Activated CD8-positive, alpha-beta memory T cell treated with anti-CD3 and anti-CD28 coated beads for 48 hours (primary cell): ENCODE measurements around the gene RNF13.
"Not testable (repeated sequence)": the region's sequence is repeated elsewhere in the genome, so short reads cannot be mapped to it uniquely, and the experiment has no call there.

Experiments
- DNase-seq, 3 experiments: peaks; one replicate each; pipeline ENCODE4 v3.0.0-alpha.2; 2020; ENCODE audit warnings: low read depth in 2 of 3, low spot score in 2 of 3

Gene RNF13

DNA sequence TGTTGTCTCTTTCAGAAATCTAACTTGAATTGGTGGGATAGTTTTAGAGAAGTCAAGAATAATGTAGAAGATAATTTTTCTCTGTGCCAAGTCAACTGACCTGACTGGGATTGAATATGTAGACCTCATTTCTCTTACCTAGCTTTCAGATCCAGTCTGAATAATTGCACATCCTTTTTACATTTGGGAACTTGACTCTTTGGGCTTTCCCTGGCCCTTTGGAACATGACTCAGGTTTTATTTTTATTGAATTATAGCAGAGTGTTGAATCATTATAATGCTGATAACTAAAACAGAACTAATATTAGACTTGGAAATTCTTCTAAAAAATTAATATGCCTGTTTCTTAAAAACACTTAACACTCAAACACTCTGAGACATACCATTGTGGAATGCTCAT, 81.2 kb downstream of the RNF13 start:
- no peak for DNase-seq

DNA sequence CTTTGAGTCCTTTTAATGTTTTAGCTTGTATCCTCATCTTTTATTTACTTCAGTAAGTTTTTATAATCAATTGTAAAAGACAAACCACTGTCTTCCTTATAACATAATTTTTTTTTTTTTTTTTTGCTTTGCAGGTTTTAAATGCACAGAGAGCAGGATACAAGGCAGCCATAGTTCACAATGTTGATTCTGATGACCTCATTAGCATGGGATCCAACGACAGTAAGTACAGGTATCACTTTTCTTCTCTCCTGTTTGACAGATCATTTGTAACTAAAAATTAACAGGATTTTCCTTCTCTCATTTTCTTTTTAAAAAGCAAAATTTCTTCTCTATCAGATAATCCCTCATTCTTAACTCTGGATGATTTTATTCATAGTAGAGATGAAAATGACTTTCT, 82.3 kb downstream of the RNF13 start:
- no peak for DNase-seq

DNA sequence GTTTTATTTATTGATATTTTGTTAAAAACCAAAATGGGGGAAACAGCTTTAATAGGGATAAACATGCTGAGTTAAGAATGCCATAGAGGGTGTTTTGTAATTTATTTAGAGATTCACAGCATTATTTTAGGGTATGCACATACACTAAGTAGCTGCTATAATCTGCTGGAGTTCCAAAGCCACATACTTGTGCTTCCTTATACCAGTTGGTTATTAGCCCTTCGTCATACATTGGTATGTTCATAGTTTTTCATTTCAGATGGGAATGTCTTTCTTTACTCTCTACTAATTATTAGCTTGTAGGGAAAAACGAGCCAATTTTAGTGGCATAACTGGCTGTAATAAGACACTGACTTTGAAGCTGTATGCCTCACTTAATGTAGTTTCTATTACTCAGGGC, 82.8 kb downstream of the RNF13 start:
- no peak for DNase-seq

DNA sequence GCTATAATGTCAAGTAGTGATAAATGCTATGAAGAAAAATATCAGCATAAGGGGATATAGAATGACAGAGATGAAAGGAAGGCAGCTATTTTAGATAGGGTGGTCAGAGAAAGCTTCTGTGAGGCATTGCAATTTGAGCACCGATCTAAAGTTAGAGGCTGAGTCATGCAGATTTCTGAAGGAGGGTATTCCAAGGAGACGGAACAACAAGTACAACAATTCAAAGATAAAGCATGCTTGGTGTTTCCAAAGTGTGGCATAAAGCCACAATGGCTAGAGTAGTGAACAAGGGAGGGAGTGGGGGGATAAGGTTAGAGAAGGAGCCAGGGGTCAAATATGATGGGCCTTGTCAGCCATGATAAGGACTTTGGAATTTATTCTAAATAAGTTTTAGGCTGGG, 85.8 kb downstream of the RNF13 start:
- no peak for DNase-seq

DNA sequence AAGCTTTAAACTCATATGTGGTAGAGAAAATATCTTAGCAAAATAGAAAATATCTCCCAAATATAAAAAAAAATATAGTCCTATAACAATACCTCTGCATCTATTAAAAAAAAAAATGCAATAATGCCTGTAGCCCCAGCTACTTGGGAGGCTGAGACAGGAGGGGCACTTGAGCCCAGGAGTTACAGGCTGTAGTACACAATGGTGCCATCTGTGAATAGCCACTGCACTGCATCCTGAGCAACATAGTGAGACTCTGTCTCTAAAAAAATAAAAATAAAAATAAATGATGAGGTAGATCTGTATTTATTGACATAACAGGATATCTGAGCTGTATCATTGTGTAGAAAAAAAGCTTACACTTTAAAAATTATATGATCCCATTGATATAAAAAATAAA, 87.3 kb downstream of the RNF13 start:
- no peak for DNase-seq

DNA sequence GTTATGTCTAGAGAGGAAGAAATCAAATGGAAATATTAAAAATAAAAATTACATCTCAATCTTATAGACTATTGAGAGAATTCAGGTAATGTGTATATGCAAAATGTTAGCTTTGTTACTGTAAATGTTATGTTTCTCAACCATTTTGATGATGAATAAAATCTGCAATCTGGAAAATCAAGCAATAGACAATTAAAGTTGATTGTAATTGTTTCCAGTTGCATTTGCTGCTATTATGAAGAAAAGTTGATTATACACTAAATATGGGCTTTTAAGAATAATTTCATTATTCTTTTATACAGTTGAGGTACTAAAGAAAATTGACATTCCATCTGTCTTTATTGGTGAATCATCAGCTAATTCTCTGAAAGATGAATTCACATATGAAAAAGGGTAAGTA, 88.8 kb downstream of the RNF13 start:
- no peak for DNase-seq

DNA sequence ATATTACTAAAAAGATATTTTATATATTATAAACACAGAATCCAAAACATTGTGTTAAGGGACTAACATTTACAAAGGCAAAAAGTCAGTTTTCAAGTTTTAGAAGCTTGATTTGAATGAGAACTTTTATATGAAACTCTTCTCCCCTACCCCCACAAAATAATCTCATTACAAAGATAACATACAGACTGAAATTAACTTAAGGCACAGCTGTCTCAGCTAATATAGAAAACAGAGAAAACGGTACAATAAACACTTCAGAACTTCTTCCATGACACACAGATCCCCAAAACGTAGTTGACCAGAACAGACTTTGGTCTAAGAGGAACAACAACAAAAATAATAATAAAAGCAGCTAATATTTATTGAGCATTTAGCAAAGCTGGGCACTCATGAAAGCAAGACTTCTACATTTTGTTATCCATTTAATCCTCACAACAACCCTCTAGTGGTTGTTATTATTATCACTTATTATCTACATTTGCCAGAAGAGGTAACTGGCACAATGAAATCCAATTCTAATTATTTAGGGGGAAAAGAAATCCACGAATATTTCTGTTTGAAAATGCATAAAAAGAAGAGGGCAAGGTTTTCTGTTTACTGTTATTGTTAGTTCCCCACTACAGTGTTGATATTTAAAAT, 89.6 kb downstream of the RNF13 start:
- DNase-seq = no peak

DNA sequence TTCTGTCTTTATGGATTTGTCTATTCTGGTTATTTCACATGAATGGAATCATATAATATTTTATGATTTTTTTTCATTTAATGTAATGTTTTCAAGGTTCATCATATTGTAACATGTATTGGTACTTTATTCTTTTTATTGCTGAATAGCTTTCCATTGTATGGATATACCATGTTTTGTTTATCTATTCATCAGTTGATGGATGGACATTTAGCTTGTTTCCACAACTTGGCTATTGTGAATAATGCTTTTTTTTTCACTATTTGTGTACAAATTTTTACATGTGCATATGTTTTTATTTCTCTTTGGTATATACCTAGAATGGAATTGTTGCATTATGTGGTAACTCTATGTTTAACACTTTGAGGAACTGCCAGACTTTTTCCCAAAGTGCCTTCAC, 93.0 kb downstream of the RNF13 start:
- no peak for DNase-seq

DNA sequence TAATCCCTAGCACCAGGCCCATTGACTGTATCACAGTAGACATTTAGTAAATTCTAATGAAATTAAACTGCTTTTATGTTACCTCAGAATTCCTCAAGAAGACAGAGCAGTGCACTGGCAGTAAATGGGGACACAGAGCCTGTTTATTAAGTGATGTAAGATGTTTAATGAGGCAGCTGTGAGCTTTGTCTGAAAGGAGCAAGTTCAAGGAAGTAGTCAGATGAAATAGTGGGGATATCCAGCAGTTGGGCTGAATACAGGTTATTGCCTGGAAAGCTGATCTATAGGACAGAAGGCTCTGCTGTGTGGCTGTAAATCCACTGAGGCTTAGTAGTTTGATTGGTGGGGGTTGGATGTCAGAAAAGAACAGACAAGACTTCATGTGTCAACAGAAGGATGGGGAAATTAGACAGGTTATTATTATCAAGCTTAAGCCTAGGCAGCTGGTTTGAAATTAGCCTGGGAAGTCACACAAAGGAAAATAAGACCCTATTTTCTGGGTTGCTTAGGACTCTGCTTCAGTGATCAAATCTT, 95.5 kb downstream of the RNF13 start:
- DNase-seq = no peak

DNA sequence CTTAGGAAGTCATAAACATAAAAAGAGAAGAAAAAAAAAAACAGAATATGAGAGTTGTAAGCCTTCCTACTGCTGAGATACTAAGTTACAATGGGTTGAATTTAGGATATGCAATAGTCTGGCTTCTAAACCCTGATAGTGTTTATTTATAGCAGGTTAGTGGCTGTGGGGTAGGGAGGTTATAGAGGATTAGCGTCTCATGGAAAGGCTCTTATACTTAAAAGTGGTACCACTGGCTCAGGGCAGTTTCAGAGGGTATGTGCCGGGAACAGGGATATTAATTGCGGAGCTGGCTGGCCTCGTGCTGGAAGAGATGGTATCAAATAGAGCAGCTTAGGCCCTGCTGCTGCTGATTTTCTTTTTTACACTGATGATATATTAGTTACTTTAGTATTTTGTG, 96.9 kb downstream of the RNF13 start:
- DNase-seq = no peak

DNA sequence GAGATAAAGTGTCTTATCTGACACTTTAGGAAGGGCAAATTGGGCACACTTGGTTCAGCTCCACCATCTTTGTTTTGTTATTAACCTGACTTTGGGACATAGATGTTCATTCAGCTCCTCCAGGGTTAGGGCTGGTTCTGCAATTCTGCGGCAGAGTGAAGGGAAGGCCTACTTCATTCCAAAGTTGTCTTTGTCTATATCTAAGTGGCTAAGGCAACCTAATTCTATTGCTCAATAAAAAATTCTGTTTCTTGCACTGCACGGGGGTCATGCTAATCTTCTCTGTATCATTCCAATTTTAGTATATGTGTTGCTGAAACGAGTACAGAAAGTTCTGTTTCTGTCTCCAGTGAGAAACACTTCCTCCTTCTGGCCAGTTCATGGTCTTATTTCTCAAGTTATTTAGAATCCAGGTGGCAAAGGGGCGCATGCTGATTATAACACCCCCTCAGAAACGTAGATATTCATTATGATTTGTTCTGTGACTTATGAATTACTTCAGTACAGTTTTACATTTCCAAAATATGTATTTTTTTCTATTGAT, 104.2 kb downstream of the RNF13 start:
- no peak for DNase-seq

DNA sequence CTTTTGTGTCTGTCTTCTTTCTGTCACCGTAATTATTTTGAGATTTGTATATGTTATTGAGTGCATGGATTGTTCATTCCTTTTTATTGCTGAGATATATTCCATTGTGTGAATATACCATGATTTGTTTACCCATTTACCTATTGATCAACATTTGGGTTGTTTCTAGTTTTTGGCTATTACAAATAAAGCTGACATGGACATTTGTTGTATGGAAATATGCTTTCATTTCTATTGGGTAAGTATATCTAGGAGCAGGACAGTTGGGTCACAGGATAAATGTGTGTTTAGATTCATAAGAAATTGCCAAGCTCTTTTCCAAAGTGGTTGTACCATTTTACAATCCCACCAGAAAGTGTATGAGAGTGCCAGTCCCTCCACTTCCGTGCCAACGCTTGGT, 106.5 kb downstream of the RNF13 start:
- no peak for DNase-seq

DNA sequence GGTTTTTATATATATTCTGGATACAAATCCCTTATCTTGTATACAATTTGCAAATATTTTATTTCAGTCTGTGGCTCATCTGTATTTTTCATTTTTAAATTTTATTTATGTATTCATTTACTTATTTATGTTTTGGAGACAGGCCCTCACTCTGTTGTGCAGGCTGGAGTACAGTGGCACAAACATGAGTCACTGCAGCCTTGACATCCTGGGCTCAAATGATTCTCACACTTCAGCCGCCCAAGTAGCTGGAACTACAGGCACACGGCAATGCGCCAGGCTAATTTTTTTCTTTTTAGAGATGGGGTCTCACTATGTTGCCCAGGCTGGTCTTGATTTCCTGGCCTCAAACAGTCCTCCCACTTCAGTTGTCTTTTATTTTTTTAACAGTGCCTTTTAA, 107.1 kb downstream of the RNF13 start:
- no peak for DNase-seq

DNA sequence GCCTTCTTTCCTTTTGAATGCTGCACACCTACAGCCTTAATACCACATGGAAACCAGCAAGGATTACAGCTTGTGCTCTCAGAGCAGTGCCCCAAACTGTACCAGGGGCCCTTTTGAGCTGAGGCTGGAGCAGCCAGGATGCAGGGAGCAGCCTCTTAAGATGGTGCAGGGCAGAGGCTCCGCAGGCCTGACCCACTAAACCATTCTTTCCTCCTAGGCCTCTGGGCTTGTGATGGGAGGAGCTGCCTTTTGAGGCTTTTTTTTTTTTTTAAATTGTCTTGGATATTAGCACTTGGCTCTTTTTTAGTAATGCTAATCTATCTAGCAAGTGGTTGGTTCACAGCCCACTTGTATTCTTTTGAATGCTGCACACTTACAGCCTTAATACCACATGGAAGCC, 120.0 kb downstream of the RNF13 start:
- DNase-seq = no peak

DNA sequence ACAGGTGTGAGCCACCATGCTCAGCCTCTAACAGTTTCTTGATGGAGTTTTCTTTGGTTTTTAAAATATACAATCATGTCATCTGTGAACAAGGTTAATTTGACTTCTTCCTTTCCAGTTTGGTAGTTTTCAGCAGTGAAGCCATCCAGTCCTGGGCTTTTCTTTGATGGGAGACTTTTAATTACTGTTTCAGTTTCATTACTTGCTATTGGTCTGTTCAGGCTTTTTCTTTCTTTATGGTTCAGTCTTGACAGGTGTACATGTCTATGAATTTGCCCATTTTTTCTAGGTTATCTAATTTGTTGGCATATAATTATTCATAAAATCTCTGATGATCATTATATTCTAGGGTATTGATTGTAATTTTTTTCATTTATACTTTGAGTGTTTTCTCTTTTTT, 120.8 kb downstream of the RNF13 start:
- no peak for DNase-seq

DNA sequence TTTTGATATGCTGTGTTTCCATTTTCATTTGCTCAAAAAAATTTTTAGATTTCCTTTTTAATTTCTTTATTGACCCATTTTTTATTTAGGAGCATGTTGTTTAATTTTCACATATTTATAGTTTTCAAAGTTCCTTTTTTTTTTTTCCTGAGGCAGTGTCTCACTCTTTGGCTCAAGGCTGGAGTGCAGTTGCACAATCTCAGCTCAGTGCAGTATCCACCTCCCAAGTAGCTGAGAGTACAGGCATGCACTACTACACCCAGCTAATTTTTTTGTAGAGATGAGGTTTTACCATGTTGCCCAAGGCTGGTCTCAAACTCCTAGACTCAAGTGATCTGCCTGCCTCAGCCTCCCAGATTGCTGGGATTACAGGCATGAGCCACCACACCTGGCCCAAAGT, 121.5 kb downstream of the RNF13 start:
- no peak for DNase-seq

DNA sequence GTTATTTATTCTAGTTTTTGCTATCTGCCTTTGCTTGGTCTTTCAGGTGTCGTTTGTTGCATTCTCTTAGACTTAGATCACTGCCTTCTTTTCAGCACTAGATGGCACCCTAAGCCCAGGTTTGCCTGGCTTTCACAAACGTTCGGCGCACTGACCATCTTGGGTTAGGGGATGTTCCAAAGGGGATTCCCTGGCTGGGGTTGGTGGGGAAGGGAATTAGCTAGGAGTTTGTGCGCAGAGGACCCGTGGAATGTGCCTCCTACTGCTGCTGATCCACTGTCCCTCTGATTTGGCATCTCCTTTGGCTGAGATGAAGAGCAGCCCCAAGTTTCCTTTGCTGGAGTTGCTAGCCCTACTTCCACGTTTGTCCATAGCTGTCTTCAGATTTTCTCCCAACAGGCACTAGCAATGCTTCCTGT, 123.8 kb downstream of the RNF13 start:
- peak in 1 of 3 experiments; percentile 10 for DNase-seq

DNA sequence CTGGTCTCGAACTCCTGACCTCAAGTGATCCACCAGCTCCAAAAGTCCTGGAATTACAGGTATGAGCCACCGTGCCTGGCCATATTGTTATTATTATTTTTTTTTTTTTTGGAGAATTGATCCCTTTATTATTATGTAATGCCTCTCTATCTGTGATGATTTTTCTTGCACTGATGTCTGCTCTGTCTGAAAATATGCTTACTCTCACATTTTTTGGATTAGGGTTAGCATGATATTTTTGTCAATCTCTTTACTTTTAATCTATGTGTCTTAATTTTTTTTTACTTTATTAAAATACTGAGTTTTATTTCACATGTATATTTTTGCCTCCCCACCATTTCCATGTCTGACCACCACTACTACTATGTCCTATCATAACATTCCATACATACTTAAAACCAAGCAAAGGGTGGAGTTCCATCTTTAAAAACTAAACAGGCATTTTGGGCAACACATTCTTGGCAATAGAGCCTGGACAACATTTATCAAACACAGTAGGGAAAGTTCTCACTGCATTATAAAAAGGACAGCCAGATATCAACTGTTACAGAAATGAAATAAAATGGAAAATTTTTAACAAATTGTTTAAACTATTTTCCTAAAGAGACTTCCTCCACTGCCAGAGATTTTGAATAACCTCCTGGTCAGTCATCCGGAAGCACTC, 125.5 kb downstream of the RNF13 start:
- not testable (repeated sequence) for DNase-seq

DNA sequence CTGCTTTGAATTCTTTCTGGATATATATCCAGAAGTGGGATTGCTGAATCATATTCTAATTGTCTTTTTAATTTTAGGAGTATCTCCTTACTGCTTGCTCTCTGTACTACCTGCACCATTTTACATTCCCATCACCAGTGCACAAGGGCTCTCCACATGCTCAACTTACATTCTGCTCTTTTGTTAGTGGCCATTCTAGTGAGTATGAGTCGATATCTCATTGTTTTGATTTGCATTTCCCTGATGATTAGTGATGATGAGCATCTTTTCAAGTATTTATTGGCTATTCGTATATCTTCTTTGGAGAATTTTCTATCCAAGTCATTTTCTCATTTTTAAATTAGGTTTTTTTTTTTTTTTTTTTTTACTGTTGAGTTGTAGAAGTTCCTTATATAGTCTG, 128.2 kb downstream of the RNF13 start:
- DNase-seq = no peak

DNA sequence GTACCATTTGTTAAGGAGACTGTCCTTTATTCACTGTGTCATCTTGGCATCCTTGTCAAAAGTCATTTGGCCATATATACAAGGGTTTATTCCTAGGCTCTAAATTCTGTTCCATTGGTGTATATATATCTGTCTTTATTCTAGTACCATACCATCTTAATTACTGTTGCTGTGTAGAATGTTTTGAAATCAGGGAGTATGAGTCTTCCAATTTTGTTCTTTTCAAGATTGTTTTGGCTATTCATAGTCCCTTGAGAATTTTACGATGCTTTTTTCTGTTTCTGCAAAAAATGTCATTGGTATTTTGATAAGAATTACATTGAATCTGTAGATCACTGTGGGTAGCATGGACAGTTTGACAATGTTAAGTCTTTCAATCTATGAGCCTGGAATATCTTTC, 128.9 kb downstream of the RNF13 start:
- DNase-seq = no peak

DNA sequence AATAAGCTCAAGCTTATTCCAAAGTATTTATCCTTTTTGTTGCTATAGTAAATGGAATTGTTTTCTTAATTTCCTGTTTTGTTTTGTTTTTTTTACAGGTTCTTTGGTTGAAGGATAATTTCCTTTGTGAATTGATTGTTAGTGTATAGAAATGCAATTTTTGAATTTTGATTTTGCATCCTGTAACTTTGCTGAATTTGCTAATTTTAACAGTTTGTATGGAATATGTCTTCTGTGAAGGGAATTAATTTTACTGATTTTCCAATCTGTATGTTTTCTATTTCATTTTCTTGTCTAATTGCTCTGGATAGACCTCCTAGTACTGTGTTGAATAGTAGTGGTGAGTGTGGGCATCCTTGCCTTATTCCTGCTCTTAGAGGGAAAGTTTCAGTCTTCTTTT, 129.4 kb downstream of the RNF13 start:
- no peak for DNase-seq

DNA sequence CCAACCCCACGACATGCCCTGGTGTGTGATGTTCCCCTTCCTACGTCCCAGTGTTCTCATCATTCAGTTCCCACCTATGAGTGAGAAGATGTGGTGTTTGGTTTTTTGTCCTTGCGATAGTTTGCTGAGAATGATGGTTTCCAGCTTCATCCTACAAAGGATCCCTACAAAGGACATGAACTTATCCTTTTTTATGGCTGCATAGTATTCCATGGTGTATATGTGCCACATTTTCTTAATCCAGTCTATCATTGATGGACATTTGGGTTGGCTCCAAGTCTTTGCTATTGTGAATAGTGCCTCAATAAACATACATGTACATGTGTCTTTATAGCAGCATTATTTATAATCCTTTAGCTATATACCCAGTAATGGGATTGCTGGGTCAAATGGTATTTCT, 131.0 kb downstream of the RNF13 start:
- DNase-seq = not testable (repeated sequence)

DNA sequence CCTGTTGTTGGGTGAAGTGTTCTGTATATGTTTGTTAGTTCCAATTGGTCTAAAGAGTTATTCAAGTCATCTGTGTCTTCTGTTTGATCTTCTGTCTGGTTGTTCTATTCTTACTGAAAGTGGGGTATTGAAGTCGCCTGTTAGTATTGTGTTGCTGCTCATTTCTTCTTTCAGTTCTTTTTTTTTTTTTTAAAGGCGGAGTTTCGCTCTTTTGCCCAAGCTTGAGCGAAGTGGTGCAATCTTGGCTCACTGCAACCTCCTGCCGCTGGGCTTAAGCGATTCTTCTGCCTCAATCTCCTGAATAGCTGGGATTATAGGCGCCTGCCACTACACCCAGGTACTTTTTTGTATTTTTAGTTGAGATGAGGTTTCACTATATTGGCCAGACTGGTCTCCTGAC, 134.2 kb downstream of the RNF13 start:
- no peak for DNase-seq
